Hepatocyte (in vitro differentiated cells): Measurements from ENCODE around the gene ACAD9. TPM values are rescaled to one million over a fixed set of nuclear protein-coding genes. Genes with fewer than 3 reads are reported as not detected.

Experiments
- DNase-seq: peaks from one replicate; pipeline ENCODE4 v3.0.0-alpha.2; 2016; ENCODE audit warnings: low spot score
- H2AFZ ChIP-seq: fragments of 200-600 bp; sonication (generic); 2 replicates; pipeline ENCODE4 v1.6.0; 2016; ENCODE audit warnings: antibody characterized with exemption, mild to moderate bottlenecking
- H3K27ac ChIP-seq: fragments of 200-600 bp; sonication (generic); 2 replicates; pipeline ENCODE4 v1.5.1; 2016; ENCODE audit warnings: mild to moderate bottlenecking
- H3K27me3 ChIP-seq: fragments of 200-600 bp; sonication (generic); 2 replicates; pipeline ENCODE4 v1.6.1; 2016
- H3K36me3 ChIP-seq: fragments of 200-600 bp; sonication (generic); replicated peaks from 2 replicates; pipeline ENCODE4 v1.5.1; 2016; ENCODE audit warnings: low read depth; ENCODE audit not compliant: insufficient read depth
- H3K4me1 ChIP-seq: fragments of 200-600 bp; sonication (generic); 2 replicates; pipeline ENCODE4 v1.5.1; 2016; ENCODE audit warnings: mild to moderate bottlenecking, moderate library complexity; ENCODE audit not compliant: insufficient read depth
- H3K4me2 ChIP-seq: fragments of 200-600 bp; sonication (generic); 2 replicates; pipeline ENCODE4 v1.6.0; 2016
- H3K4me3 ChIP-seq: fragments of 200-600 bp; sonication (generic); 2 replicates; pipeline ENCODE4 v1.5.1; 2016; ENCODE audit warnings: mild to moderate bottlenecking
- H3K79me2 ChIP-seq: fragments of 200-600 bp; sonication (generic); 2 replicates; pipeline ENCODE4 v1.6.0; 2017; ENCODE audit warnings: mild to moderate bottlenecking
- H3K9me2 ChIP-seq: fragments of 200-600 bp; sonication (generic); replicated peaks from 2 replicates; pipeline ENCODE4 v1.6.0; 2017; ENCODE audit warnings: mild to moderate bottlenecking; ENCODE audit not compliant: insufficient read depth
- H3K9me3 ChIP-seq: fragments of 200-600 bp; sonication (generic); 2 replicates; pipeline ENCODE4 v1.5.1; 2016; ENCODE audit warnings: low read depth, mild to moderate bottlenecking
- H4K20me1 ChIP-seq: fragments of 200-600 bp; sonication (generic); 2 replicates; pipeline ENCODE4 v1.6.0; 2016; ENCODE audit warnings: mild to moderate bottlenecking; ENCODE audit not compliant: insufficient read depth, poor library complexity, severe bottlenecking
- EZH2 ChIP-seq: fragments of 200-600 bp; sonication (generic); IDR thresholded peaks from 2 replicates; pipeline ENCODE4 v1.6.1; 2016; ENCODE audit warnings: antibody characterized with exemption, mild to moderate bottlenecking, borderline replicate concordance
- EZH2phosphoT487 ChIP-seq: fragments of 200-600 bp; sonication (generic); IDR thresholded peaks from one replicate; pipeline ENCODE4 v1.6.1; 2018; ENCODE audit warnings: antibody characterized with exemption, mild to moderate bottlenecking, low read depth, moderate library complexity; ENCODE audit not compliant: unreplicated experiment, severe bottlenecking
- WGBS: methylation state at CpG from one replicate; pipeline ENCODE4 v1.1.6; 2016; ENCODE audit warnings: low lambda C conversion rate; ENCODE audit errors: missing lambda C conversion rate; 5-methylcytosine and 5-hydroxymethylcytosine counted together
- polyA plus RNA-seq: library from polyadenylated mRNA; unstranded; fragments of >200 nt; fragmentation: Nextera tagmentation; extraction: Ambion mirVana; gene quantifications from 2 replicates; pipeline ENCODE4 v1.2.1, GENCODE V29; 2016
- total RNA-seq: library from RNA; depleted of rRNA; stranded (reverse); fragments of >200 nt; gene quantifications from 2 replicates; pipeline ENCODE4 v1.2.3, GENCODE V29; 2014
- TF ChIP-seq, protein P1 (sequence below): fragments of 200-600 bp; sonication (generic); IDR thresholded peaks from 2 replicates; pipeline ENCODE4 v1.5.1; 2016; ENCODE audit warnings: antibody characterized with exemption, mild to moderate bottlenecking; ENCODE audit not compliant: poor library complexity

Gene ACAD9
- total and polyA plus RNA-seq, 2 experiments from 2014 or later, result 32.0 to 33.8 TPM

DNA sequence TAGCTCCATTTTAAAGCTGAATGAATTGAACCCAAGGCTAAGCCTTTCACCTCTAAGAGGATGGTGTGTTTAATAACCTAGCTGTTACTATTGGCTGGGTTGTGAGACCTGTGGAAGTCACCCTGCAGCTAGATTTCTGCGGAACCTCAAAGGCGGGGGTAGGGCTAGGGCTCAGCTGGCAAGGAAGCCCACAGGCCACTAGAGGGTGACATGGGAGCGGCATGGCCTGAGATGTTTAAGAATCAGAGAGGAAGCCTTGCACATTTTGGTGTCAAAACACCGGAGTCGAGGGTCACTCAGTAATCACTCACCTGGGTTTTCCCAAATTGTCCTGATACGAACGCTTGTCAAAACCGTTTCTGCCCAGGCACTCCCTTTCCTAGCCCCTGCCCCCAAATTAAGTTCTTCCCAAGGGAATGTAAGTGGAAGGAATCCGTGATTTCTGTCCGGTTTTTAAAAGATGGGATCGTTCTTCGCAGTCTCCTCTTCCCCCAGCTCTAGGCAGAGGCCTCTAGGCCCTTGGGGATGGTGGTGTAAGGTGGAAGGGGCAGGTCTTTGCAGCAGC lies 3.8 kb upstream of the ACAD9 start:
- Histone ChIP-seq H3K27ac (no peak overlapping the region), H4K20me1 (no peaks in the 10 kb centered on the region), H3K36me3 (no peaks in the 10 kb centered on the region), H3K4me2 (no peak overlapping the region), H3K27me3 (no peaks in the 10 kb centered on the region), H3K4me1 (peaks cover 14% of the 10 kb centered on the region), H3K9me2 (no peaks in the 10 kb centered on the region), H2AFZ (no peak overlapping the region), H3K79me2 (peaks cover 26% of the 10 kb centered on the region), H3K4me3 (no peak overlapping the region), H3K9me3 (no peaks in the 10 kb centered on the region)
- WGBS, result 48% methylated on average over 12 of the region's 12 CpGs
- peak; percentile 41 for DNase-seq
- TF ChIP-seq EZH2 (no peak), EZH2phosphoT487 (no peak)
- TF ChIP-seq, protein P1, sequence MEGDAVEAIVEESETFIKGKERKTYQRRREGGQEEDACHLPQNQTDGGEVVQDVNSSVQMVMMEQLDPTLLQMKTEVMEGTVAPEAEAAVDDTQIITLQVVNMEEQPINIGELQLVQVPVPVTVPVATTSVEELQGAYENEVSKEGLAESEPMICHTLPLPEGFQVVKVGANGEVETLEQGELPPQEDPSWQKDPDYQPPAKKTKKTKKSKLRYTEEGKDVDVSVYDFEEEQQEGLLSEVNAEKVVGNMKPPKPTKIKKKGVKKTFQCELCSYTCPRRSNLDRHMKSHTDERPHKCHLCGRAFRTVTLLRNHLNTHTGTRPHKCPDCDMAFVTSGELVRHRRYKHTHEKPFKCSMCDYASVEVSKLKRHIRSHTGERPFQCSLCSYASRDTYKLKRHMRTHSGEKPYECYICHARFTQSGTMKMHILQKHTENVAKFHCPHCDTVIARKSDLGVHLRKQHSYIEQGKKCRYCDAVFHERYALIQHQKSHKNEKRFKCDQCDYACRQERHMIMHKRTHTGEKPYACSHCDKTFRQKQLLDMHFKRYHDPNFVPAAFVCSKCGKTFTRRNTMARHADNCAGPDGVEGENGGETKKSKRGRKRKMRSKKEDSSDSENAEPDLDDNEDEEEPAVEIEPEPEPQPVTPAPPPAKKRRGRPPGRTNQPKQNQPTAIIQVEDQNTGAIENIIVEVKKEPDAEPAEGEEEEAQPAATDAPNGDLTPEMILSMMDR, result peak; percentile 36

DNA sequence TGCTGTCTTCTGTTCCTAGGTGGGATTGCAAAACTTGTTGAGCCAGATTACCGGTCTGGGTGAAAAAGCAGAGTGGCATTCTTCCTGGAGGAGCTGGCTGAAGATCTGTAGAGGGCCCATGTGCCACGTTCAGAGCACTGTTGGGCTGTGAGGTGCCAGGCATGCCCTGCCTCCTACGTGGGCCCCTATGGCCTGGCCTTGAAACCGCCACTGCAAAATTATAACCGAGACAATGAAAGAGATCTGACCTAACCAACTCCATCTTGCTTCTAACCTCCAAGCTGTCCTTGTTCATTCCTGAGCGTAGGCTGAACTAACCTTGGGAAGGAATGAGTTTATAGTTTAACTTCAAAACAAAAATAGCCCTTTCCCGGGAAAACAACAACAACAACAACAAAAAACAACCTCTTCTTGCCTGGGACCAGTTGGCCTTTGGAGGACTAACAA lies 1.4 kb upstream of the ACAD9 start:
- Histone ChIP-seq H3K4me3 (peak overlapping the region; percentile 55), H3K9me3 (no peaks in the 10 kb centered on the region), H3K79me2 (peaks cover 50% of the 10 kb centered on the region), H4K20me1 (no peaks in the 10 kb centered on the region), H3K27ac (peak overlapping the region; percentile 98), H3K4me2 (peak overlapping the region; percentile 86), H3K36me3 (no peaks in the 10 kb centered on the region), H3K9me2 (no peaks in the 10 kb centered on the region), H3K27me3 (no peaks in the 10 kb centered on the region), H2AFZ (no peak overlapping the region), H3K4me1 (peaks cover 18% of the 10 kb centered on the region)
- WGBS, result 88% methylated on average over 7 of the region's 7 CpGs
- DNase-seq, result no peak
- TF ChIP-seq, protein P1, result no peak
- no peak for TF ChIP-seq EZH2phosphoT487
- no peak for TF ChIP-seq EZH2

DNA sequence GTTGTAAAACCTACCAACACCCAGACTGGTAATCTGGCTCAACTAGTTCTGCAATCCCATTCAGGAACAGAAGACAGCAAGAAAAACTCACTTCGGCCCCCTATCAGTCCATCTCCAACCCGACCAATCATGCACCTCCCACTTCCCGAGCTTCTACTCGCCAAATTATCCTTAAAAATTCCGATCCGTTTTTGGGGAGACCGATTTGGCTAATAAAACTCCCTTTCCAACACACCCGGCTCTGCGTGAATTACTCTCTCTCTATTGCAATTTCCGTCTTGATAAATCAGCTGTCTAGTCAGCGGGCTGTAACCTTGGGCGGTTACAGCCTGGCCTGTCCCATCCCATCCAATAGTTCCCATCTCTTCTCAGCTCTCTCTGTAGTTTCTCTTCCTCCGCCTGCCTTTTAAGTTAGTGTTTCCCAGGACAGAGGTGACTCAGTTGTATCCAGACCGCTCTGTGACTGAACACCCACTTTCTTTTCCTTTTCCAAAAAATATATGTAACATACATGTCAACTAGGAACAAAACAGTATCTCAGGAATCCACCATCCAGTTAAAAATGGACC lies 780 bp upstream of the ACAD9 start:
- H3K9me3 ChIP-seq, result no peaks in the 10 kb centered on the region
- H3K9me2 ChIP-seq, result no peaks in the 10 kb centered on the region
- peaks cover 55% of the 10 kb centered on the region for H3K79me2 ChIP-seq
- peak overlapping the region; percentile 86 for H3K4me2 ChIP-seq
- peaks cover 18% of the 10 kb centered on the region for H3K4me1 ChIP-seq
- H4K20me1 ChIP-seq, result no peaks in the 10 kb centered on the region
- peak overlapping the region; percentile 98 for H3K27ac ChIP-seq
- WGBS, result 5% methylated on average over 14 of the region's 14 CpGs
- peak; percentile 61 for DNase-seq
- no peaks in the 10 kb centered on the region for H3K27me3 ChIP-seq
- TF ChIP-seq EZH2, result no peak
- no peak for TF ChIP-seq EZH2phosphoT487
- TF ChIP-seq, protein P1, result no peak
- peak overlapping the region; percentile 55 for H3K4me3 ChIP-seq
- H2AFZ ChIP-seq, result peak overlapping the region; percentile 71
- H3K36me3 ChIP-seq, result no peaks in the 10 kb centered on the region
